Activated CD4-positive, alpha-beta T cell treated with anti-CD3 and anti-CD28 coated beads, Interleukin-10, Interleukin-2, amounts not matched to agents 100 ng/mL and 50 ng/mL, durations not matched to agents 16 hours and 8 hours (primary cell): ENCODE results near the gene TUBG2.

ENCODE experiments used
- DNase-seq: peaks from one replicate; pipeline ENCODE4 v3.0.0-alpha.2; 2020

Gene TUBG2

GRCh38 chr17:42700586-42701289 lies 41.7 kb downstream of the TUBG2 start:
- DNase-seq: no peak

GRCh38 chr17:42702446-42702845 lies 43.4 kb downstream of the TUBG2 start:
- DNase-seq: no peak

- peak; percentile 72 for DNase-seq
Measured at GRCh38 chr17:42704490-42704836, 45.4 kb downstream of the TUBG2 start.

GRCh38 chr17:42704837-42705494 lies 45.9 kb downstream of the TUBG2 start:
- DNase-seq: peak; percentile 95

- peak; percentile 94 for DNase-seq
Measured at GRCh38 chr17:42706732-42707131, 47.6 kb downstream of the TUBG2 start.

GRCh38 chr17:42708588-42708987 lies 49.5 kb downstream of the TUBG2 start:
- peak; percentile 28 for DNase-seq

- DNase-seq: no peak
Measured at GRCh38 chr17:42709561-42709960, 50.5 kb downstream of the TUBG2 start.
